ENCODE results near the gene RBM24. TPM values are rescaled to one million over a fixed set of nuclear protein-coding genes. Genes with fewer than 3 reads are reported as not detected.

The RBM24 gene
- total and polyA plus RNA-seq, 8 donors, result 0.25 to 2.6 (median 1.3) TPM; not detected in 1

DNA sequence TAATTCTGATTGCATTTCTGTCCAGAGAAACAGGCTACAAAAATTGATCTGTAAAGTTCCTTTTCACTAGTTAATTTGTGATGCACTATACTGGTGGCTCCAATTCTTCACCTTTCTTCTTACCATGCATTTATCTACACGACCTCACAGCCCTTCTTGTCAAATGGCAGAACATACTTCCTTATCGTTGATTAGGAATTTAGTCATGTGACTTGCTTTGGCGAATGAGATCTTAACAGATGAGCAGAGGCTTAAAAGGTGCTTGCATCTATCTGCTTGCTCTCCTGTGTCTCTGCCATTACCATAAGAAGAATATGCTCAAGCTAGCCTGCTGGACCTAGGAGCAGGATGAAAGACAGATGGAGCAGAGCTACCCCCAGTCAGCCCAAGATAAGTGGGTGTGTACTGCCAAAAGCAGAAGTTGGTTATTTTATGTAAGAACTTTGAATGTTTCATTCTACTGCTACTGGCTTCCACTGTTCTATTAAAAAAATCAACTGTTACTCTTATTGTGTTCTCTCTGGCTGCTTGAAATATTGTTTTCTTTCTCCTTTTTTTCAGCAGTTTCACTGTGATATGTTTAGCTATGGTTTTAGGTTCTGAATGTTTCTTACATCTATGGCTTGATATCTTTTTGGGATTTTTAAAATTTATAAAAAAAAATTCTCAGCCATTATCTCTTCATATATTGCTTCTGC is 40.2 kb upstream of the RBM24 start:
- Histone ChIP-seq H3K27me3 (no peaks in the 10 kb centered on the region), H3K4me3 (no peak overlapping the region), H3K9me3 (peaks cover 0 to 9% (median 3%) of the 10 kb centered on the region in 4 donors), H3K4me1 (no peaks in the 10 kb centered on the region), H3K27ac (no peak overlapping the region), H3K36me3 (no peaks in the 10 kb centered on the region)
- TF ChIP-seq POLR2AphosphoS5 (IDR thresholded peaks at IDR 0.05) (no peak), POLR2A (IDR thresholded peaks at IDR 0.05) (no peak), EP300 (IDR thresholded peaks at IDR 0.05) (no peak)
- TF ChIP-seq, protein P1, sequence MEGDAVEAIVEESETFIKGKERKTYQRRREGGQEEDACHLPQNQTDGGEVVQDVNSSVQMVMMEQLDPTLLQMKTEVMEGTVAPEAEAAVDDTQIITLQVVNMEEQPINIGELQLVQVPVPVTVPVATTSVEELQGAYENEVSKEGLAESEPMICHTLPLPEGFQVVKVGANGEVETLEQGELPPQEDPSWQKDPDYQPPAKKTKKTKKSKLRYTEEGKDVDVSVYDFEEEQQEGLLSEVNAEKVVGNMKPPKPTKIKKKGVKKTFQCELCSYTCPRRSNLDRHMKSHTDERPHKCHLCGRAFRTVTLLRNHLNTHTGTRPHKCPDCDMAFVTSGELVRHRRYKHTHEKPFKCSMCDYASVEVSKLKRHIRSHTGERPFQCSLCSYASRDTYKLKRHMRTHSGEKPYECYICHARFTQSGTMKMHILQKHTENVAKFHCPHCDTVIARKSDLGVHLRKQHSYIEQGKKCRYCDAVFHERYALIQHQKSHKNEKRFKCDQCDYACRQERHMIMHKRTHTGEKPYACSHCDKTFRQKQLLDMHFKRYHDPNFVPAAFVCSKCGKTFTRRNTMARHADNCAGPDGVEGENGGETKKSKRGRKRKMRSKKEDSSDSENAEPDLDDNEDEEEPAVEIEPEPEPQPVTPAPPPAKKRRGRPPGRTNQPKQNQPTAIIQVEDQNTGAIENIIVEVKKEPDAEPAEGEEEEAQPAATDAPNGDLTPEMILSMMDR (IDR thresholded peaks at IDR 0.05), result no peak
- no peak for DNase-seq
- WGBS, 5 donors, result 61 to 82% (median 69%) methylated on average over 3 of the region's 3 CpGs
- intact Hi-C loops (cut with DNase I; ENCODE audit: low total_unique reads), result no loop called here

DNA sequence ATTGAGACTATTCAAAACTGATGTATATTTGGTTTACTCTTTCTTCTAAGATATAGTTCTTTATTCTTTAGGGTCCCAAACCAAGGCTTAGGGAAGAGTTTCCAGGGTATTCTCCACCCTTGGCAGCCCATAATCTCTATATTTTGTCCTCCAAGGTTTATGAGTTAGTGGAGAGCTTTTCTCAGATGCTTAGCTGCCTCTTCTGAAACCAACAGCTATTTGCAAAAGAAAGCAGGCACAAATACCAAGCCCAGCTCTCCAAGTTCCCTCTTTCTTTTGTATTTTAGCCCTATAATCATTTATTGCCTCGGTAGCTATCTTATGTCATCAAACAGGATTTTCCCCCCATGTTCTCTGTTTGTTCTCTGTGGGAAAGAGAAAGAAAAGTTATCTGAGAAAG is 39.1 kb upstream of the RBM24 start:
- Histone ChIP-seq H3K9me3 (peaks cover 0 to 11% (median 3%) of the 10 kb centered on the region in 4 donors), H3K27ac (no peak overlapping the region), H3K36me3 (no peaks in the 10 kb centered on the region), H3K27me3 (no peaks in the 10 kb centered on the region), H3K4me1 (no peaks in the 10 kb centered on the region), H3K4me3 (no peak overlapping the region)
- 6 to 24% (median 13%) methylated on average over 1 of the region's 1 CpG for WGBS, 5 donors
- intact Hi-C loops (cut with DNase I; ENCODE audit: low total_unique reads), result no loop called here
- TF ChIP-seq, protein P1 (IDR thresholded peaks at IDR 0.05), result no peak
- TF ChIP-seq POLR2A (IDR thresholded peaks at IDR 0.05) (no peak), EP300 (IDR thresholded peaks at IDR 0.05) (no peak), POLR2AphosphoS5 (IDR thresholded peaks at IDR 0.05) (no peak)
- no peak for DNase-seq

DNA sequence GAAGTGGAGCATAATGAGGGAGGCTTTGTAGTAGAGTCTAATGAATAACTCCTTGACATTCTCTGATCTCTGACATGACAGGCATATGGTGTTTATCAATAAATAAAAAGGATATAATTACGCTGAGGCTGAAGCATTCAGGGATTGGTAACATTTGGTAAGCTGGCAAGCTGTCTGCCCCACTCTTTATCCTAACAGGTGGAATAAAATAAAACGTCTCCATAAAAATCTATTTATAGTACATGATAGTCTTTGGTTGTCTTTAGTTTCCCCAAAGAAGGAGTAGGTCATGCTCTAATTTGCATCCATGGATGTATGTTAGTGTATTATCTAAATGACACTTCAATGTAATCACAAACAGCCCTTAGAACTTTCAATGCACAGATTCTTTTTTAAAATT is 30.9 kb upstream of the RBM24 start:
- TF ChIP-seq POLR2A (IDR thresholded peaks at IDR 0.05) (no peak), EP300 (IDR thresholded peaks at IDR 0.05) (no peak)
- TF ChIP-seq, protein P1 (IDR thresholded peaks at IDR 0.05), result no peak
- 67 to 82% (median 71%) methylated on average over 2 of the region's 2 CpGs for WGBS, 5 donors
- peaks cover 0 to 5% (median 0%) of the 10 kb centered on the region in 4 donors for H3K9me3 ChIP-seq
- DNase-seq, result no peak
- intact Hi-C loops (cut with DNase I; ENCODE audit: low total_unique reads), result no loop called here
- H3K4me1 ChIP-seq, result no peaks in the 10 kb centered on the region
- H3K36me3 ChIP-seq, result no peaks in the 10 kb centered on the region
- H3K27ac ChIP-seq, result no peak overlapping the region
- H3K4me3 ChIP-seq, result no peak overlapping the region
- no peaks in the 10 kb centered on the region for H3K27me3 ChIP-seq

DNA sequence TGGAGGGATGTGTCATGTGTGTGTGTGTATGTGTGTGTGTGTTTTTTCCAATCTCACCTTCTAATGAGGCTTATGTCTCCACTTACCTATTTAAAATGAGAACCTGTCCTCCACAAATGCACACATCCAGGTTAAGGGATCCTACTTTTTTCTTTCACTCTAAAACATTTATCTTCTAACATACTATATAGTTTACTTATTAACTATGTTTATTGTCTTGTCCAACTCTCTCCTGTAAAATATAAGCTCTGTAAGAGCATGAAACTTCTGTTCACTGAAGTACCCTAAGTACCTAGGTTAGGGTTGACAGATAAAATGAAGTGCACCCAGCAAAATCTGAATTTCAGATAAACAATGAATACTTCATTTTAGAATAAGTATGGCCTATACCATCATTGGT is 29.2 kb upstream of the RBM24 start:
- H3K9me3 ChIP-seq, result no peaks in the 10 kb centered on the region
- TF ChIP-seq POLR2AphosphoS5 (IDR thresholded peaks at IDR 0.05) (no peak), POLR2A (IDR thresholded peaks at IDR 0.05) (no peak)
- TF ChIP-seq, protein P1 (IDR thresholded peaks at IDR 0.05), result no peak
- H3K27me3 ChIP-seq, result no peaks in the 10 kb centered on the region
- intact Hi-C loops (cut with DNase I; ENCODE audit: low total_unique reads), result no loop called here
- H3K4me3 ChIP-seq, result no peak overlapping the region
- H3K4me1 ChIP-seq, result no peaks in the 10 kb centered on the region
- DNase-seq, result no peak
- no peak overlapping the region for H3K27ac ChIP-seq
- H3K36me3 ChIP-seq, result no peaks in the 10 kb centered on the region
